ENCODE measurements around the gene PTPN14. TPM values are rescaled to one million over a fixed set of nuclear protein-coding genes. Genes with fewer than 3 reads are reported as not detected.

Gene PTPN14
- total RNA-seq, 1 donor from 2014 or later: 46.9 TPM

DNA sequence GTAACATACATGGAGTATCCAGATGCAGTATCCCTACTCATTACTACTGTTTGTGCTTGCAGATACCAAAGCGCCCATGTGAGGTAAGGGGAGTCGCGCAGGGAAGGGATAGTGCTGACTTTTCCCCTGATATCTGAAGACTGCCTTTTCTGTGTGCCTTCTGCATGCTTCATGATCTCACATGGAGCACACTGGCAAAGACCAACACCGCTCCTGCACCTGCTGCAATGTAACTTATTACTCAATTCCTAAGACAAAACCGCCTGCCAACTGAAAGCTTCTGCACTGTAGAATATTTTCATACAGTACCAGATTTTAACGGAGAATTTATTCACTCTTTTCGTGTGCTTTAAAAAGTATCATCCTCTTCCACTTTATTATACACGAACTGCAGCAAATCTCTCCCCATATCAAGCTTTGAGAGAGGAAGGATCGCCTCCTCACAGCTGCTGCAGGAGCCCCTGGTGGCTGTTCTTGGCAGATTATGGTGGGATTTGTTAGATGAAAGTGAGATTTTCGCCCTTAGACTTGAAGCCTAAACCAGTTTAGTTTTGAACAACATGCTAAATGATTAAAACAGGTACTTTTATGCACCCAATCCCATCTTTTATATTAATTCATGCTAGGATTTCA lies 99.1 kb downstream of the PTPN14 start:
- no peak for DNase-seq

DNA sequence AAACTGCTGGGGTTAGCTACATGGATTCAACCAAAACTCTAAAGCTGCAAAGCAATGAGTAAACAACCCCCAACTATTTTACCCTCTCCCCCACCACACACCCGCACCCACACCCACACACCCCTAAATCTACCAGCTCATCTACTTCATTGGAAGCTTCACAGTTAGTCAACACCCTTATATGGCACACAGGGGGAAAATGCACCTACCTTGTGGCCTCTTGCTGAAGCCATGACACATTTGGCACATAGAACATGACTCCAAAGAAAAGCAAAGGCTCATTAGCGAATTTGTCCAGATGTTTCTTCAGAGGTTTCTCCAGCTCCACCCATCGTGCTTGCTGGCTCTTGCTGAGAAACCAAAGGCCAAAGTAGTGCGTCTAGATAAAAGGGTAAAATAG lies 99.8 kb downstream of the PTPN14 start:
- DNase-seq: peak; percentile 44

DNA sequence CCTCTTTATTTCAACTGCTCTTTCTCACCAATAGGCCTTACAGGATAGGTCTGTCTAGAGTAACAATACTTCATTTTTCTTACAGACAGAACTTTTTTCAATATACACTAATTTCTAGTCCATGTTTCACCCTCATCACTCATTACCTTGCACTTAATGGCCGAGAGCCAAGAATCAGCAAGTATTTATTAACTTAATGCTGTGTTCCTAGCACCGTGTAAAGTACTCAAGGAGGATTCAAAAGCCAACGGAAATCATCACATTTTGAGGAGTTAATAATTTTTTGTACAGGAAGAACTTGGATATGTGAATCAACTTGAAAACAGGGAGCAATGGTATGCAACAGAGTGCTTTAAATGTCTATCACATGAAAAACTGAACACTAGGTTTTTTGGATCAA lies 102.0 kb downstream of the PTPN14 start:
- no peak for DNase-seq

- DNase-seq: no peak
Observed at GRCh38 chr1:214448536-214448935, 102.9 kb downstream of the PTPN14 start.

GRCh38 chr1:214447557-214447871 lies 103.9 kb downstream of the PTPN14 start:
- no peak for DNase-seq

DNA sequence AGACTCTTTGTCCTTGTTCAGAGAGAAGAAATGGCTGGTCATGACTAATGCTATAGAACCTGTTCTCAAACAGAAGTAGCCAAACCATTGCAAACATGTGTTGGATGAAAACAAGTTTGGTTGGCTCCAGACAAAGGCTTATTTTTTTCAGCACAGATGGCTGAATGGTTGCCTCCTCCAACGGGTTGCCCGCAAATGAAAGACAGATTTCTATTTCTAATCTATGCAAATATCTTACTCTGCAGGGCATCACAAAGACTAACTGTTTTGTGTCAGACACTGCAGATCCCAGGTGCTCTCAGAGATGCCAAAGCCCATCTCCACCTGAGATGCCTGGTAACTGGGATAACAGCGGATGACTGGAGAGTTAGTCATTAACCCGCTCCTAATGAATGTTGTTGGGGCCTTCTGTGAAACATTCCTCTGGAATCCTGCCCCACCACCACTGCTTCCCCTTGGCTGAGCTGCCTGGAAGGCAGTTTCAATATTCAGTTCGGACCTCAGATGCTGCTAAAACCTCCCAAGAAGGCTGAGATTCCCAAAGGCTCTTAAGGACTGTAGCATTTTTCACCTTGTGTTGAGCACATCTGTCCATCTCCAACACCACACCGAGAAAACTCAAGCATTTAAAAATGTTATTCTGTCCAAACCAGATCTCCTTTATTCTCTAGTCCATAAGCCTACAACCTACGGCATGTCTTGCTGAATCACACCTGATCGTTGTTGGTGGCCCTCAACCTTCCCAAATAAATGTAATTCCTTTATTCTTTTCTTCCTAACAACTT lies 104.4 kb downstream of the PTPN14 start:
- DNase-seq: peak; percentile 54

DNA sequence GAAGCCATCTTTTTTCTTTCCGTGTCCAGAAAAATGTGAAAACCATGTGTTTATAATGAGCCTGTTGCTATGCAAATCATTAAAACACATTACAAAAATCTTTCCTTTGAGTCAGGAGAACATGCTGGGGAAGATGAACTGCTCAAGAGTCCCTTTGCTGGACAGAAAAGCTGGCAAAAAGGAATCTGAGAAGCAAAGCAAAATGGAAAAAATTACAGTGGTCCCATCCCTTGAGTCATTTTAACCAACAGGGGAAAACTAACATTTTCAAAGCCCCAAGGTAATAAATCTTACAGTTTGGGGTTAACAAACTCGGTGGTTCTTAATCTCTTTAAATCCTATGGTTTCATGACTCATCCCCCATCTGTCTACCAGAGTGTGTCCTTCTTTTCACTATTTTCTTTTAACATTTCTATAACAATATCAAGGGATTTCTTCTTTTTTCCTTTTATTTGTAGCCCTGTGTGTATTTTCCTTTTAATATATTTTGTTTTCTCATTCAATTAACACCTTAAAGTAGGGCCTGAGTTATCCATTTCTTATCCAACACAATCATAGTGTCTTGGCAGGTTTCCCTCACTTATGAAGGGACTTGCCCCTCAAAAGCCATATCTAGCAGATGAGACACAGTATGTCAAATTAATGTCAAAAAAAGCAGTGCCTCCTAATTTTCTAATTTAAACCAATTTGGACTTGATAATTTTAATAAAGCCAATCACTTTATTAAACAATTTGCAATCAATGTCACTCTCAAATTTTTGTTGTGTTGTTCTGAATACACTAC lies 105.4 kb downstream of the PTPN14 start:
- DNase-seq: peak; percentile 96

GRCh38 chr1:214445199-214445598 lies 106.2 kb downstream of the PTPN14 start:
- DNase-seq: peak; percentile 32

GRCh38 chr1:214444182-214444939 lies 107.0 kb downstream of the PTPN14 start:
- no peak for DNase-seq

DNA sequence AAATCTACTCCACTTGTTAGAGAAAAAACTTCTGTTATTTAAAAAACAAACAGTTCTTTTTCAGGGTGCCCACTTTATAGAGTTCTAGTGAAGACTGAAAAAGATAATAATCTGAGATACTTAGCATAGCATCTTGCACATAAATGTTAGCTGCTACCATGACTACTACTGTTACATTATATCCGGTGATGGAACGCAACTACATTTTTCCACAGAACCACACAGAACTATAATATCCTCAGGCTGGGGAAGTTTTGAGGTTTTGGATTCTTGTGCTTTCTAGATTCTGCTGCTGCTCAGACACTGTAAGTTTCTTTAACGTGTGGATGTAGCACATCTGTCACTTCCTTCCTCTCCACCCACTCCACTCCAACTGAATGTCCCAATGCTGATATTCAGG lies 110.3 kb downstream of the PTPN14 start:
- peak; percentile 56 for DNase-seq

GRCh38 chr1:214440219-214440965 lies 111.0 kb downstream of the PTPN14 start:
- DNase-seq: no peak

DNA sequence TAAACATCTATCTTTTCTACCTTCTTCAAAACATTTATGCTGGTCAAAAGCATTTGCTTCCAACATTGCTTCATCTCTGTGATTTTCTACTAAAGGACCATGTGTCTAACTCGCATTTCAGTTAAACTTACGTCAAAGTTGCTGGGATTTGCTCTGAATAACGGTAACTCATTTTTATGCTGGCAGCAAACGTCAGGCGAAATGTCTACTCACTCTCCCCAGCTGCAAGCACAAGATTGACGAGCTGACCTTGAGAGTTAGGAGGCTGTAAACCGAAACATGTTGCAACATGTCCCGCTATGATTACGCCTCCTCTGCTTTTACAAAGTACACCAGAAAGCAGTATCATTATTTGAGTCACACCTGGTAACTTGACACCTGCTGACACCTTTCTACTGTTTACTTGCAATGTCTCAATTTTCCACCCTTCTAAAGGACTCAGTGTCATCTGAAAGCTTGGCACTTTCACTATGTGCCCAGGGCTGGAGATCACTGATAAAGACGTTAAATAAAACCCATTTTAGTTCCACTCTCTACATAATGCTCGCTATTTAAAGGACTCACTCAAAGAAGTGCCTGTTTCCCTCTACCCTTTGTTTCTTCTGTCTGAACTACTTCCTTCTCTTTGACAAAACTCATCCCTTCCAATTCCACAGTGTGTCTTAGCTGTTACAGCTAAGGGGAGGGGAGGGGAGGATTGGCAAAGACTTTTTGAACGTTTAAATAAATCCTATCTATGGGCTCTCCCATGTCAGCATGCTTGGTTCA lies 111.9 kb downstream of the PTPN14 start:
- DNase-seq: peak; percentile 54

GRCh38 chr1:214438530-214438929 lies 112.9 kb downstream of the PTPN14 start:
- no peak for DNase-seq

GRCh38 chr1:214438075-214438474 lies 113.3 kb downstream of the PTPN14 start:
- no peak for DNase-seq

DNA sequence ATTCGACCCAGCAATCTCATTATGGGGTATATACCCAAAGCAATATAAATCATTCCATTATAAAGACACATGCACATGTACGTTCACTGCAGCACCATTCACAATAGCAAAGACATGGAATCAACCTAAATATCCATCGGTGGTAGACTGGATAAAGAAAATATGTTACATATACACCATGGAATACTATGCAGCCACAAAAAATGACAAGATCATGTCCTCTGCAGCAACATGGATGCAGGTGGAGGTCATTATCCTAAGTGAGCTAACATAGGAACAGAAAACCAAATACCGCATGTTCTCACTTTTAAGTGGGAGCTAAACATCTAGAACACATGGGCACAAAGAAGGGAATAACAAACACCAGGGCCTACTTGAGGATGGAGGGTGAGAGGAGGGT lies 115.5 kb downstream of the PTPN14 start:
- DNase-seq: no peak

DNA sequence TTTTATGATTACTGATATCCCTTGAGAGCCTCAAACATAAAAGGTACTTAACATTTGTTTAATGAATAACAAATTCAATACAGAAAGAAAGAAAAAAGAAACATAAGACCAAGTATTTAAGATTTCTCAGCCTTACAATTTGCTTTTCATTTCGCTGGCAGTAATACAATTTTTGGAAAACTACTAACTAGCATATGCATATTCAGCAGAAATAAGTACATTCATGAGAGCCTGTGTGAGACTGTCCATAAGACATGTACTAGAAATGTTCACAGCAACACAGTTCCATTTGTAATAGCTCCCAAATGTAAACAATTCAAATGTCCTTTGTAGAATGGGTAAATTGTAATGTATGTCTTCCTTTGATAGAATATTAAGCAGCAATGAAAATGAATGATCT lies 119.2 kb downstream of the PTPN14 start:
- DNase-seq: no peak

- DNase-seq: no peak
Observed at GRCh38 chr1:214429951-214430770, 121.2 kb downstream of the PTPN14 start.

- no peak for DNase-seq
Observed at GRCh38 chr1:214427871-214428277, 123.5 kb downstream of the PTPN14 start.

- DNase-seq: no peak
Observed at GRCh38 chr1:214426426-214426812, 125.0 kb downstream of the PTPN14 start.
